ES-I3 (cell line): ENCODE measurements around the gene MAPKBP1.

Source experiments
- H3K36me3 ChIP-seq: 2 replicates; pipeline ENCODE4 v1.6.1; 2013; ENCODE audit warnings: mild to moderate bottlenecking, low read length, control low read depth, moderate library complexity; ENCODE audit not compliant: insufficient read depth
- H3K4me1 ChIP-seq: 2 replicates; pipeline ENCODE4 v1.6.1; 2013; ENCODE audit warnings: mild to moderate bottlenecking, control low read depth, low read length; ENCODE audit not compliant: insufficient read depth
- H3K9ac ChIP-seq: 2 replicates; pipeline ENCODE4 v1.6.1; 2013; ENCODE audit warnings: low read depth, mild to moderate bottlenecking, low read length, moderate library complexity
- H3K9me3 ChIP-seq: 2 replicates; pipeline ENCODE4 v1.6.1; 2013; ENCODE audit warnings: mild to moderate bottlenecking, low read length, moderate library complexity; ENCODE audit not compliant: control insufficient read depth, insufficient read depth

Gene MAPKBP1

DNA sequence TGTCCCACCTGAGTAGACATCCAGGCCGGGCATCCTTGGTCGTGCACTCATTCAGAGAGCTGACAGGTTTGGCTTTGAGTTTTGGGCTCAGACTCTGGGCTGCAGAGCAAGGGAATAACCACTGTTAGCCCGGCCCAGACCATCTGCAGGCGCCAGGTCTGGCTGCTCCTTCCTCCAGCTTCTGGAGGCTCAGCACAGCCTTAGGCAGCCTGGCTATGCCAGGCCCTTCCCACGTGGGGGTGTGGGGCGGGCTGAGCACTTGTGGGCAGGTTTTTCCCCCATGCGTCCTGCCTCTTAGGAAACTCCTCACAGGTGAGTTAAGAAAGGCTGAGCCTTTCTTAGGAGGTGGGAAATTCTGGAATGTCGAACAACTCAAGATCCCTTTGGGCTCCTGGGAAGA lies 75.6 kb downstream of the MAPKBP1 start:
- no peaks in the 10 kb centered on the region; the same call in 1 of the 2 replicates for H3K36me3 ChIP-seq
- no peaks in the 10 kb centered on the region for H3K4me1 ChIP-seq
- H3K9me3 ChIP-seq, result no peaks in the 10 kb centered on the region
- no peak overlapping the region for H3K9ac ChIP-seq

DNA sequence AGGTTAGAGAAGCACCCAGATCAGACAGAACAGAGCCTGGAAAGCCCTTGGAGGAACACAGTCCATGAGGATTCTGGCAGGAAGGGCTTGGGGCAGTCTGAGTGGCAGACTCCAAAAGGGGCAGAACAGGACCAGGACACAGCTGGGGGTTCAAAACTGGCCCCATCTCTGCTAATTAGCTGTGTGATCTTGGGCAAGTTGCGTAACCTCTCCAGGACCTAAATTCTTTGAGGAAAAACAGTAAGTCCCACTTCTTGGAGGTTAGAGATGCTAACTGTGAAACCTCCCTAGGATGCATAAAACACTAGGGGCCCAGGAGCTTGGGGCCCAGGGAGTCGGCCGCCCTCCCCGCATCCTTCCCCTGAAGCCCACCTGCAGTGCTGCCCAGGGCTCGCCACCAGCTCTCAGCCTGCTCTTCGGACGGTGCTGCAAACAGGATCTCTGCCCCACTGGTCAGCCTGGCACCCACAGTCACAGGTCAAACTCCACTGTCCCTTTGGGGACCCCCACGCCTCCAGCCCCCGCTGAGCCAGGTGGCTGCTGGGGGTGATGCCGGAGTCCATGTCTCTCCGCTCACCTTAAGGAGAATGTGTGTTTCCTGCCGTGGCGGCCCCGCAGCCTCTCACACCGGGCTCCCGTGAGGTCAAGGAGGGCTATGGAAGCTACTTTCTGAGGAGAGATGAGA lies 76.3 kb downstream of the MAPKBP1 start:
- Histone ChIP-seq H3K9me3 (no peaks in the 10 kb centered on the region), H3K9ac (no peak overlapping the region), H3K36me3 (no peaks in the 10 kb centered on the region; the same call in 1 of the 2 replicates), H3K4me1 (no peaks in the 10 kb centered on the region)

DNA sequence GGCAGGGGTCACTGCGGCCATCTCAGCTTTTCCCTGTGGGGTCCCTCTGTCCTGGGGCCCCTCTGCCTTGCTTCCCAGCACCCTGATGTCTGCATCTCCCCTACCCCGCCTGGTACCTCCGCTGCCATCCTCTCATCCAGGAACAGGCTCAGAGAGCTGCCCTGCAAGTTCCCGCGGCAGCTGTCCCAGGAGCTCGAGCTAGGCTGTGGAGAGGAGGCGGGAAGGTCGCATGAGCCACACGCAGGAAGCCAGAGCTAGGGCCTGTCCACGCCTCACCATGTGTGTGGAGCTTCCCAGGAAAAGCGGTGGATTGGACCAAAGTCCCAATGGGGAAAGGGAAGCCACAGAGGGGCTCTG lies 76.9 kb downstream of the MAPKBP1 start:
- Histone ChIP-seq H3K9ac (no peak overlapping the region), H3K9me3 (no peaks in the 10 kb centered on the region), H3K4me1 (no peaks in the 10 kb centered on the region), H3K36me3 (no peaks in the 10 kb centered on the region; the same call in 1 of the 2 replicates)

DNA sequence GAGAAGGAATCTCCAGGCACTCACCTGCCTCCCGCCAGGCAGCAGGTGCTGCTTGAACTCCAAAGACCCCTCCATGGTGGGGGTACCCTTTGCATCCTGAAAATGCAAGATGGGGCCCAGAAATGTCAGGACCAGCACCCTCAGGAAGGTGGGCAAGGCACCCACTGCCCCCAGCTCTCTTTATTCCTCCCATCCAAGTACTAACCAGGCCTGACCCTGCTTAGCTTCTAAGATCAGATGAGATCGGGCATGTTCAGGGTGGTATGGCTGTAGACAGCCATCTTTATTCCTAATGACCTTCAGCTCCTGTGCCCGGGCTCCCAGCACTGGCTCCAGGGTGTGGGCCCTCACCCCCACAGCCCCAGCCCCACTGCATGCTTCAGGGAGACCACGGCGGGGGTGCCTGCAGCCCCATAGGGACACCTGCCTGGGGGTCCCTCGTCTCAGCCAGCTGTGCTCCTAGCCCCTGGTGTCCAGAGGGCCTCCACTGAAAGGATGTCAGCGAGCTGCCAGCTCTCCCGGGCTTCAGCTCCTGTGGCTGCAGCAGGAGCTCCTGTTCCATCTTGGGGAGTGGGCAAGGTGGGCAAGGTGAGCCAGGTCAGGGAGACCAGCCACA lies 77.6 kb downstream of the MAPKBP1 start:
- Histone ChIP-seq H3K9ac (no peak overlapping the region), H3K4me1 (no peaks in the 10 kb centered on the region), H3K36me3 (no peaks in the 10 kb centered on the region; the same call in 1 of the 2 replicates), H3K9me3 (no peaks in the 10 kb centered on the region)

DNA sequence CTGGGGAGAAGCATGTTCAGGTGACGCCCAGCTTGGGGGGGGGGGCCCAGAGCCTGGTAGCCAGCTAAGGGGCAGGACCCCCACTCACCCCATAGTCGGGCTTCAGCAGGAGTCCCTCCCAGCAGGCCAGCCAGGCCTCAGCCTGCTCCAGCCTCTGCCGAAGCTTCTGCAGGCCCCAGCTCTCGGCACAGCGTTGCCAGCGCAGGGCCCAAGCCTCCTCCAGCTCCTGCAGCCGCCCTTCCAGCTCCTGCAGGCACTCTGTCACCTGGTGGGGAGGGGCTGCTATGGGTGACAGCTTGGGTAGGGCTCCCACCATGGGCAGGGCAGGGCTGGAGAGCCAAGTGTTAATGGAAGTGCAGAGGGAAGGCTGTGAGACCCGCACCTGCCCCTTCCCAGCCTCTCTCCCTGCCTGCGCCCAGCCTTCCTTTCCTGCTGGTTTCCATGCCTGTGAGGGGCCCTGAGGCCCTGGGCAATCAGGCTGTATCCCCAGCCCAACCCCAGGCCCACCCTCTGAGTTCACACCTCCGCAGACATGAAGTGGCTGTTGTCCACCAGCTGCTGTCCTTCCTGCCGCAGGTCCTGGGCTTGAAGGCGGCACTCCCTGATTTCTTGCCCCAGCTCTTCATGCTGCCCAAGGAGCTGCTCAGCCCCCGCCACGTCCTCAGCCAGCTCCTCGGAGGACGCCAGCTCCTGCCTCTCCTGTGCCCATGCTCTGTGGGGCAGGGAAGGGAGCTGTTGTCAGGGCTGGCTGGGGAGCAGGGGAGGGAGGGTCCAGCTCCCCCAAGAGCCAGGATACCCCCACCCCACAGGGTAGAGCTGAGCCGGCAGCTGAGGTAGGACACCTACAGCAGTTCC lies 78.7 kb downstream of the MAPKBP1 start:
- Histone ChIP-seq H3K36me3 (no peaks in the 10 kb centered on the region; the same call in 1 of the 2 replicates), H3K9me3 (no peaks in the 10 kb centered on the region), H3K4me1 (no peaks in the 10 kb centered on the region), H3K9ac (no peak overlapping the region)

DNA sequence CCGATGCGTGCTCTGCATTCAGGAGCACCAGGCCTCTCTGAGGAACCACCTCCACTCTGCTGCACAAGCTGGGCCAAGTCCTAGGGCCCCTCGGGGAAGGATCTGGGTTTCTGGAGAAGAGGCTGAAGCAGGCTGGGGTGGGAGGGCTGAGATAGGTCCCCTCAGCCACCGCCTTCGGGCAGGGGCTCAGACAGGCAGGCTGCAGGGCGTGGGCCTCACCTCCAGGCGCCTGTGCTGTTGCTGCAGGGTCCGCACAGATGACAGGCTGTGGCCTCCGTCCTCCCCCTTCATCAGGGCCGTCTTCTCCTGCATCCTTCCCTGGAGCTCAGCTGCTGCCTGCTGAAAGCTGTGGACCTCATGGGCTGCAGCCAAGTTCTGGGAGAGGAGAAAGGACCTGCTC lies 79.5 kb downstream of the MAPKBP1 start:
- Histone ChIP-seq H3K9me3 (no peaks in the 10 kb centered on the region), H3K9ac (no peak overlapping the region), H3K36me3 (no peaks in the 10 kb centered on the region), H3K4me1 (no peaks in the 10 kb centered on the region)

DNA sequence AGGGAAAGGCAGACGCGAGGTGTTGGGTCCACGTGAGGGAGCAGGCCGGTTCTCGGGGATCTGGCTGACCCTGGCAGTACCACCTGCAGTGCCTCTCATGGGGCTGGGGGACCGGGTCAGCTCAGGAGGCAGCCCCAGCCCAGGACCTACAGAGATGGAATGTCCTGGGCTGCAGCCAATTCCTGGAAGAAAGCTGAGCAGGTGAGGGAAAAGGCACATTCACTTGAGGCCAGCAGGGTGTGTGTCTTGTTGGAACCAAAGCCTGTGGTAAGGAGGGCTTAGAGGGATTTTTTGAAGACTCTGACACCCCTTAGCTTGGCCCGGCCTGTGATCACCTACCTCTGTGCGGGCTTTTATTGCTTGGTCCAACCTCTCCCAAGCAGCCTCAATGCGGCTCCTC lies 80.2 kb downstream of the MAPKBP1 start:
- Histone ChIP-seq H3K36me3 (no peaks in the 10 kb centered on the region), H3K9me3 (no peaks in the 10 kb centered on the region), H3K9ac (no peak overlapping the region), H3K4me1 (no peaks in the 10 kb centered on the region)

DNA sequence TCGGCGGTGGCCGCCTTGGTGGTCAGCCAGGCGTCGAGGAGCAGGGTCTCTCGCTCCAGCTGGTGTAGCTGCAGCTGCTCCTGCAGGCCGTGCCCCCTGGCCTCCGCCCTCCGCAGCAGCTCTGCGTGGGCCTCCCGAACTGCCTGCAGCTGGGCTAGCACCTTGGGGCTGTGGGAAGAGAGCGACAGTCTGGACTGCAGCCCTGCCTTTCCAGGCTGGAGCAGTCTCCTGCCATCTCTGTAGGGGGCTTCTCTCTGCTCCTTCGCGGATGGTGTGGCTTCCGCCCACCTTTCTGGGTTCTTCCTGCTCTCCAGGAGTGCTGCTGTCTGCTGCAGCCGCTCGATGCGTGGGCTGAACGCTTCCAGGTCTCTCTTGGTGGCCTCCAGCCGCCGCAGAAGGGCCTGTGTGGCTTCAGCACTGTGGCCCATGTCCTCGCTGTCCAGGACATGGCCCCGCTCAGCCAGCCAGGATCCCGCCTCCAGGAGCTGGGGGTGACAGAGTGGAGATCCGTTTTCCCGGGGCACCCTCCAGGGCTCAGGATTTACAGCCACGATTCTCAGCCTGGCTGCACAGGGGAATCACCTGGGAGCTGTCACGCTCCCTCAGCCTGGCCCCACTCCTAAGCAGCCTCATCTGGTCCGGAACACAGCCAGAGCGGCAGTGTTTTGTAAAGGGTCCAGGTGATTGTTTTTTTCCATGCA lies 81.1 kb downstream of the MAPKBP1 start:
- no peaks in the 10 kb centered on the region for H3K36me3 ChIP-seq
- no peaks in the 10 kb centered on the region for H3K4me1 ChIP-seq
- H3K9me3 ChIP-seq, result no peaks in the 10 kb centered on the region
- H3K9ac ChIP-seq, result no peak overlapping the region

DNA sequence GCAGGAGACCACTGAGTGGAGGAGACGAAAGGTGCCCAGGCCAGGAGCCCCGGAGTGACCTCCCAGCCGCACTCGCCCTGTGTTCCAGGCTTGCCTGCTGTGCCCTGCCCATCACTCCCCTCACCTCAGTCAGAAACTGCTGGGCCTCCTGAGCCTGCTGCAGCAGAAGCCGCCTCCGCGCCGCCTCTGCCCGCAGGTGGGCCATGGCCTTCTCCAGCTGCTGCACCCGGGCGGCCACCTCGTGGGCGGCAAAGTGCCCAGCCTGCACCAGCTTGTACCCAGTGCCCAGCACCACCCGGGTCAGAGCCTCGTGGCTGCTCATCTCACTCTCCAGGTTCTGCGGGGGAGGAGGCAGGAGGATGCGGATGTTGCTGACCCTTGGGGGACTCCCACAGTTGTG lies 82.0 kb downstream of the MAPKBP1 start:
- Histone ChIP-seq H3K9ac (no peak overlapping the region), H3K4me1 (no peaks in the 10 kb centered on the region), H3K9me3 (no peaks in the 10 kb centered on the region), H3K36me3 (no peaks in the 10 kb centered on the region)

DNA sequence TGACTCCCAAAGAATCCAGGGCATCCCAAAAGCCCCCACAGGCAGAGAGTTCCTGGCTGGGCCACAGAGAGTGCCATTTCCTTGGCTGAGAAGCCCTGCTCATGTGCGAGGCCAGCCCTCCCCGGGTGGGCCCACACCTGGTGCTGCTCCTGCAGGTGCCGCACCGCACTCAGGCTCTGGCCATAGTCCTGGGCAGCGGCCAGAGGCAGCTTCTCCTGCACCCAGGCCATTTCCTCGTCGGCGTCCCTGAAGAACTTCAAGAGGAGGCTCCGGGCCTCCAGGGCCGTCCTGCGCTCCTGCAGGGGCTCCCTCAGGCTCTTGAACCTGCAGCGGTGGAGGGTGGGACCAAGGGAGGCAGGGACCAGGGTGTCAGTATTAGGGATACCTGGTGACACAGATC lies 82.4 kb downstream of the MAPKBP1 start:
- Histone ChIP-seq H3K9ac (no peak overlapping the region), H3K36me3 (no peaks in the 10 kb centered on the region), H3K9me3 (no peaks in the 10 kb centered on the region), H3K4me1 (no peaks in the 10 kb centered on the region)

DNA sequence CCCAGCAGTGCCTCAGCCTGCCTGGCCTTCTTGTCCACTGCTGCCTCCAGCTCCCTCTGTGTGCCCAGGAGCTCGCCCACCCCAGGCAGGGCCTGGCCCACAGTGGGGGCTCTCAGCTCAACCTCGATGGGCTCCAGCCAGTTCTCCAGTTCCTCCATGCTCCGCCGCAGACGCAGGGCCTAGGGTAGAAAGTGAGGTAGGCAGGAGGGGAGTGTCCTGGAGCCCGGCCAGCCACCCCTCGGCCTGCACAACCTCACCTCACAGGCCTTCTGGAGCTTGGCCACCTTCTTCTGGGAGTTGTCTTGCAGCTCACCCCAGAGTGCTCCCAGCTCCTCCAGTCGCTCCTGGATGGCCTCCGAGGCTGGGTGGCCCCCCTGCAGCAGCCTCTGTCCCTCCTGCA lies 83.0 kb downstream of the MAPKBP1 start:
- Histone ChIP-seq H3K9ac (no peak overlapping the region), H3K9me3 (no peaks in the 10 kb centered on the region), H3K36me3 (no peaks in the 10 kb centered on the region), H3K4me1 (no peaks in the 10 kb centered on the region)

DNA sequence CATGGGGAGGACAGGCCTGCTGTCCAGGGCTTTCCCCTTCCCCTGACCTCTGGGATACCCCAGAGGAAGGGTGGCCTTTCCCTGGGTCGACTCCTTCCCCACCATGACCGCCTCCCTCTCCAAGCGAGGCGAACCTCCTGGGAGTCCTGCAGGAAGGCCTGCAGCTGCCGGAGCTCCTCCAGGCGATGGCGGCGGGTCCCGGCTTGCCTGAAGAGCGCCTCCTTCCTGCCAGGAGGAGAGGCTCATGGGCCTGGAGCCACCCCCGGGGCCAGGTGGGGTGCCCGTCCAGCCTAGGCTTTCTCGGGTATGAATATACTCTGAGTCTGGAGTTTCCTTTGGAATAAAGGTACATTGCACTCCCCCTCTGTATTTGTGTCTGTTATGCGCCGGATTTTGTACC lies 84.5 kb downstream of the MAPKBP1 start:
- H3K4me1 ChIP-seq, result no peaks in the 10 kb centered on the region
- H3K9ac ChIP-seq, result no peak overlapping the region
- no peaks in the 10 kb centered on the region for H3K36me3 ChIP-seq

DNA sequence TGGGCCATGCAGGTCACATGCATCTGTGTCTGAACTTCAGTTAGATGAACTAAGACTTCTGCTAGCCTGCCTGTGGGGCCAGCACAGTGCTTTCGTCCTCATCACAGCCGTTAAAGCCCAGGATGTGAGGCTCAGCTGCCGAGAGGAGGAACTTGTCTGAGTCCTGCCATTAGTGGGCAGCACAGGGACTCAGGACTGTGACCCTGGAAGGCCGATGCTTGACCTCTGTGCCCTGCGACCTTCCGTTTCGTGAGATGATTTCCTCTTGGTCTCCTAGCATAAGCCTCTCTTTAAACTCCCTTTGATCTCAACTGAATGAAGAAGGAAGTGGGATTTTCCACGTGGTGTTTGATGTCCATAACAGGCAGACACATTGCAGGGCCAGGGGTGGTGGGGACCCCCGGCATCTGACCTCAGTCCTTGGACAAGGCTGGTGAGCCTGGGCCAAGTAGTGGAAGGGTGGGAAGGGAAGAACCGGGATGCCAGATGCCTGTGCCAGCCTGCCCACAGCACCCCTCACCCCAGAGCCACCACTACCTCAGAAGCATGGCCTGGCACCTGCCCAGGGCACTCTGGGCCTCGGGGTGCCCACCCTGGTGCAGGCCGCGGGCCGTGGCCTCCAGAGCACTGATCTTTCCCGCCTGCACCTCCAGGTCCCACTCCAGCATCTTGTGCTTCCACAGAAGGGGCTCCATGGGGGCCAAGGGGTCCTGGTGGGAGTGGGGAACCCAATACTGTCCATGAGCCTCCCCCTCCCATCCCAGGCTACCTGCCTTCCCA lies 86.0 kb downstream of the MAPKBP1 start:
- no peaks in the 10 kb centered on the region for H3K9me3 ChIP-seq
- no peak overlapping the region for H3K9ac ChIP-seq
- H3K36me3 ChIP-seq, result no peaks in the 10 kb centered on the region
- no peaks in the 10 kb centered on the region for H3K4me1 ChIP-seq

More for the DNA sequence above, 84.5 kb downstream of the MAPKBP1 start:
- H3K9me3 ChIP-seq, result no peaks in the 10 kb centered on the region
